Effector memory CD8-positive, alpha-beta T cell (primary cell): ENCODE data around the gene JAKMIP1.

ENCODE experiments used
- ATAC-seq: fragments of 150-1000 bp; cut with Tn5 transposase; replicated peaks from 2 replicates; pipeline ENCODE4 v1.10.0; 2021; ENCODE audit warnings: mild to moderate bottlenecking, moderate library complexity
- DNase-seq, 3 experiments: peaks; one replicate each; pipeline ENCODE4 v3.0.0; 2021
- H3K27ac Mint-ChIP-seq, 2 donors: one replicate each; pipeline ENCODE4 v1.8.0; 2022; ENCODE audit warnings: mild to moderate bottlenecking in 2 of 2, mixed read lengths in 2 of 2, moderate library complexity in 2 of 2
- H3K27me3 Mint-ChIP-seq, 2 donors: one replicate each; pipeline ENCODE4 v1.8.0; 2022; ENCODE audit warnings: mixed read lengths in 2 of 2
- H3K36me3 Mint-ChIP-seq: one replicate; pipeline ENCODE4 v1.8.0; 2022; ENCODE audit warnings: mild to moderate bottlenecking, moderate library complexity, mixed read lengths; ENCODE audit not compliant: insufficient read depth
- H3K4me1 Mint-ChIP-seq, 2 donors: one replicate each; pipeline ENCODE4 v1.8.0; 2022; ENCODE audit warnings: low read depth in 2 of 2, mixed read lengths in 2 of 2
- H3K4me3 Mint-ChIP-seq, 2 donors: one replicate each; pipeline ENCODE4 v1.8.0; 2022; ENCODE audit warnings: mild to moderate bottlenecking in 2 of 2, mixed read lengths in 2 of 2, moderate library complexity in 2 of 2
- H3K9me3 Mint-ChIP-seq, 2 donors: one replicate each; pipeline ENCODE4 v1.8.0; 2022; ENCODE audit warnings: mixed read lengths in 2 of 2

The JAKMIP1 gene

GRCh38 chr4:6107114-6107791, 93.1 kb downstream of the JAKMIP1 start:
- no peak for ATAC-seq
- no peaks in the 10 kb centered on the region for H3K27me3 Mint-ChIP-seq

GRCh38 chr4:6106156-6106555, 94.2 kb downstream of the JAKMIP1 start:
- Mint-ChIP-seq H3K36me3 (peaks cover 12% of the 10 kb centered on the region), H3K27ac (peak overlapping the region; percentile 45 to 51), H3K4me3 (no peak overlapping the region), H3K4me1 (peaks cover 0 to 1% of the 10 kb centered on the region in 2 donors), H3K9me3 (no peaks in the 10 kb centered on the region), H3K27me3 (no peaks in the 10 kb centered on the region)
- DNase-seq (no peak), ATAC-seq (no peak)

More at GRCh38 chr4:6107114-6107791, 93.1 kb downstream of the JAKMIP1 start:
- Mint-ChIP-seq H3K4me3 (no peak overlapping the region), H3K4me1 (peaks cover 2 to 7% of the 10 kb centered on the region in 2 donors), H3K36me3 (peaks cover 12% of the 10 kb centered on the region), H3K27ac (no peak overlapping the region), H3K9me3 (no peaks in the 10 kb centered on the region)
- DNase-seq: no peak

- Mint-ChIP-seq H3K4me3 (no peak overlapping the region), H3K36me3 (peaks cover 12% of the 10 kb centered on the region)
- ATAC-seq: no peak
These were observed 94.9 kb downstream of the JAKMIP1 start for GRCh38 chr4:6105311-6105911.

DNA sequence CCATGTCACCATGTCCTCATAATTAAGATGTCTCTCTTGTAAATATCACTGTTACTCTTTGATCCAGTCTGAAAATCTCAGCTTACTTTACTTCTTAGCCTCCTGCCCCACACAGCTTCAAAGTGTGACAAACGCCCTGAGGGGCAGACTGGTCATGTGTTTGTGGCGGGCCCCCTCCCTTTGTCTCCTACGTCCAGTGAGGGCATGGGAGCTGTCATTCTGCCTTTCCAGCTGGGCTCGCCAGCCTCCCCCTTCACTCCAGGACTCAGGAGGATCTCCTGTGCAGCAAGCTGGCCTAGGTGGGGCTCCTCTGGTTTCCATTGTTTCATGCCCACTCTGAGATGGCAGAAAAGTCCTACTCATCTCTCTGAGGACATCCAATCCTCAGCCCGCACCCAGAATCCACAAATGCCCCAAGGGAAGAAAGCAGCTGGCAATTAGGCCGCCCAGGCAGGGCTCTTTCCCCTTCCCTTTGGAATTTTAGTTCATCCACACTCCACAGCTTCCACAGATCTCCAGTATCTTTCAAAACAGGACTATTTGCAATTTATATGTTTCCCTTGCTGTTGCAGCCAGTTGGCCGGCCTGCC, 95.7 kb downstream of the JAKMIP1 start:
- Mint-ChIP-seq H3K27me3 (no peaks in the 10 kb centered on the region), H3K4me1 (no peaks in the 10 kb centered on the region), H3K4me3 (no peak overlapping the region), H3K27ac (peak overlapping the region in 1 of 2 donors; percentile 36), H3K9me3 (no peaks in the 10 kb centered on the region), H3K36me3 (peaks cover 11% of the 10 kb centered on the region)
- ATAC-seq (no peak), DNase-seq (no peak)

More at GRCh38 chr4:6105311-6105911, 94.9 kb downstream of the JAKMIP1 start:
- Mint-ChIP-seq H3K27ac (peak overlapping the region in 1 of 2 donors; percentile 45), H3K27me3 (no peaks in the 10 kb centered on the region), H3K4me1 (no peaks in the 10 kb centered on the region), H3K9me3 (no peaks in the 10 kb centered on the region)
- DNase-seq: no peak

GRCh38 chr4:6097581-6097980, 102.8 kb downstream of the JAKMIP1 start:
- Mint-ChIP-seq H3K27me3 (no peaks in the 10 kb centered on the region), H3K36me3 (no peaks in the 10 kb centered on the region), H3K27ac (no peak overlapping the region), H3K9me3 (no peaks in the 10 kb centered on the region), H3K4me1 (peaks cover 0 to 3% of the 10 kb centered on the region in 2 donors), H3K4me3 (no peak overlapping the region)
- ATAC-seq (no peak), DNase-seq (no peak)

DNA sequence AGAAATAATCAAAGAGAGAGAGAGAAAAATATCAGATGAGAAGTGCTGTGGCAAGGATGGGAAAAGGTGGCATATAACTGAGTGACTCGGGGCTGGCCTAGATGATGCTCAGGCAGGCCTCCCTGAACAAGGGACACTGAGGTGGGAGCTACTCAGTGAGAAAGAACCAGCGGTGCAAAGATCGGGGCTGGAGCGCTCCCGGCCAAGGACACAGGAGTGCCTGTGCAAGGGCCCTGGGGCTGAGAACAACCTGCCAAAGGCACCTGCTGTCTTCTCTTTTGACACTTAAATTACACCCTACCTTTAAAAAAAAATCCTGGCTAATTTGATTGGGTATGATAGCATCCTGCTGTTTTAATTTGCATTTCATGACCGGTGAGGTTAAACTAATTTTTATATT, 104.5 kb downstream of the JAKMIP1 start:
- Mint-ChIP-seq H3K36me3 (no peaks in the 10 kb centered on the region), H3K4me1 (peaks cover 16% of the 10 kb centered on the region in 2 donors), H3K27ac (peak overlapping the region; percentile 12 to 27), H3K4me3 (no peak overlapping the region), H3K27me3 (no peaks in the 10 kb centered on the region), H3K9me3 (no peaks in the 10 kb centered on the region)
- no peak for ATAC-seq
- no peak for DNase-seq

DNA sequence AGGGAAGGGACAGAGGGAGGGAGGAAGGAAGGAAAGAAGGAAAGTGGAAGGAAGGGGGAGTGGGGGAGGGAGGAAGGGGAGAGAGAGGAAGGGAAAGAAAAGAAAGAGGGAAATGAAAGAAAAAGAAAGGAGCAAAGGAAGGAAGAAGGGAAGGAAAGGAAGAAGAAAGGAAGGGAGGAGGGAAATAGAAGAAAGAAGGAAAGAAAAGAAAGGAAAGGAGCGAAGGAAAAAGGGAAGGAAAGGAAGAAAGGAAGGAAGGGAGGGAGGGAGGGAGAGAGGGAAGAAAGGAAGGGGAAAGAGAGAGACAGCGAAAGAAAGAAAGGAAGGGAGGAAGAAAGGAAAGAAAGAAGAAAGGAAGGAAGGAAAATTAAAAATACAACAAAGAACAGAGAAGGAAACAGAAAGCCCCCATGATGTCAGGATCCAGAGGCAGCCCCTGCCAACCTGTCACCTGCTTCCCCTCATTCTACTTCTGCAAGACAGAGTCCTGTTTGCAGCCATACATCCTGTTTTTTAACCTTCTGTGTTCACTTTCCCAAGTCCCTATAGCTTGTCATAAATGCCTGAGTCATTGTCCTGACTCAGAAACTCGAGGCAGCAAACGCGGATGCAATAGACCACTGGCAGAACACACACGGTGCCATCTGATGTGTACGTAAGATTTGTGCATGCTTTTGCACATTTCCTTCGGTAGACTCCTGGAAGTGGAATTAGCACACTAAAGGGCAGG, 105.2 kb downstream of the JAKMIP1 start:
- Mint-ChIP-seq H3K4me1 (peaks cover 17 to 18% of the 10 kb centered on the region in 2 donors), H3K9me3 (no peaks in the 10 kb centered on the region), H3K27ac (peak overlapping the region; percentile 12 to 47), H3K36me3 (no peaks in the 10 kb centered on the region), H3K4me3 (no peak overlapping the region), H3K27me3 (no peaks in the 10 kb centered on the region)
- DNase-seq: no peak
- no peak for ATAC-seq

- H3K27ac Mint-ChIP-seq: no peak overlapping the region
- no peaks in the 10 kb centered on the region for H3K27me3 Mint-ChIP-seq
- ATAC-seq: no peak
- DNase-seq: no peak
- no peaks in the 10 kb centered on the region for H3K36me3 Mint-ChIP-seq
- H3K4me3 Mint-ChIP-seq: no peak overlapping the region
- H3K9me3 Mint-ChIP-seq: no peaks in the 10 kb centered on the region
- H3K4me1 Mint-ChIP-seq: peaks cover 18 to 25% of the 10 kb centered on the region in 2 donors
These were observed 106.7 kb downstream of the JAKMIP1 start for GRCh38 chr4:6093671-6094070.

GRCh38 chr4:6092971-6093370, 107.4 kb downstream of the JAKMIP1 start:
- no peak for DNase-seq
- no peak overlapping the region for H3K27ac Mint-ChIP-seq
- no peak overlapping the region for H3K4me3 Mint-ChIP-seq
- H3K36me3 Mint-ChIP-seq: no peaks in the 10 kb centered on the region
- H3K9me3 Mint-ChIP-seq: no peaks in the 10 kb centered on the region
- ATAC-seq: no peak
- H3K4me1 Mint-ChIP-seq: peaks cover 18 to 29% of the 10 kb centered on the region in 2 donors
- no peaks in the 10 kb centered on the region for H3K27me3 Mint-ChIP-seq

GRCh38 chr4:6092131-6092530, 108.2 kb downstream of the JAKMIP1 start:
- Mint-ChIP-seq H3K4me1 (peaks cover 18 to 34% of the 10 kb centered on the region in 2 donors), H3K27me3 (no peaks in the 10 kb centered on the region), H3K9me3 (no peaks in the 10 kb centered on the region), H3K4me3 (peak overlapping the region in 1 of 2 donors; percentile 37), H3K36me3 (peaks cover 4% of the 10 kb centered on the region), H3K27ac (peak overlapping the region; percentile 58 to 84)
- peak; percentile 48 for ATAC-seq
- no peak for DNase-seq

DNA sequence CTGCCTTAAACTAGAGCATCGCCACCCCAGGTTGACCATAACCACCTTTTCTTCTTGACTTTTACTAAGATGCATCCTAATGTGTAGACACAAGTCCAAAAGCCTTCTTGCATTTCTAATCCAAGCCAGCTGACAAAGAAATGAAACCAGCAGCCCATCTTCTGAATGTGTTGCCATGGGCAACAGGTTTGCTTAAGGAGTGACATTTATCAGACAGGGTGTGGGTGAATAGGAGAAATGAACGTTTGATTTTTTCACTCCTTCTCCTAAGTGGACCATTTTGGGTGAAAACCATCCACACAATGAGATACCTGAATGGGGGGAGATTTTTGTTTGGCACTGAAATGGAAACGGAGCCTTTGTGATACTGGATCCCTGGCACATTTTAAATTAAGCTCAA, 109.4 kb downstream of the JAKMIP1 start:
- H3K27ac Mint-ChIP-seq: peak overlapping the region; percentile 58 to 84
- no peaks in the 10 kb centered on the region for H3K9me3 Mint-ChIP-seq
- no peaks in the 10 kb centered on the region for H3K27me3 Mint-ChIP-seq
- H3K36me3 Mint-ChIP-seq: peaks cover 7% of the 10 kb centered on the region
- no peak overlapping the region for H3K4me3 Mint-ChIP-seq
- DNase-seq (no peak), ATAC-seq (no peak)
- H3K4me1 Mint-ChIP-seq: peaks cover 18 to 42% of the 10 kb centered on the region in 2 donors

- no peak overlapping the region for H3K4me3 Mint-ChIP-seq
- H3K36me3 Mint-ChIP-seq: peaks cover 23% of the 10 kb centered on the region
- no peaks in the 10 kb centered on the region for H3K9me3 Mint-ChIP-seq
- peaks cover 18 to 44% of the 10 kb centered on the region in 2 donors for H3K4me1 Mint-ChIP-seq
- no peaks in the 10 kb centered on the region for H3K27me3 Mint-ChIP-seq
- no peak for DNase-seq
- ATAC-seq: no peak
- no peak overlapping the region for H3K27ac Mint-ChIP-seq
These were observed 111.4 kb downstream of the JAKMIP1 start for GRCh38 chr4:6088950-6089349.

DNA sequence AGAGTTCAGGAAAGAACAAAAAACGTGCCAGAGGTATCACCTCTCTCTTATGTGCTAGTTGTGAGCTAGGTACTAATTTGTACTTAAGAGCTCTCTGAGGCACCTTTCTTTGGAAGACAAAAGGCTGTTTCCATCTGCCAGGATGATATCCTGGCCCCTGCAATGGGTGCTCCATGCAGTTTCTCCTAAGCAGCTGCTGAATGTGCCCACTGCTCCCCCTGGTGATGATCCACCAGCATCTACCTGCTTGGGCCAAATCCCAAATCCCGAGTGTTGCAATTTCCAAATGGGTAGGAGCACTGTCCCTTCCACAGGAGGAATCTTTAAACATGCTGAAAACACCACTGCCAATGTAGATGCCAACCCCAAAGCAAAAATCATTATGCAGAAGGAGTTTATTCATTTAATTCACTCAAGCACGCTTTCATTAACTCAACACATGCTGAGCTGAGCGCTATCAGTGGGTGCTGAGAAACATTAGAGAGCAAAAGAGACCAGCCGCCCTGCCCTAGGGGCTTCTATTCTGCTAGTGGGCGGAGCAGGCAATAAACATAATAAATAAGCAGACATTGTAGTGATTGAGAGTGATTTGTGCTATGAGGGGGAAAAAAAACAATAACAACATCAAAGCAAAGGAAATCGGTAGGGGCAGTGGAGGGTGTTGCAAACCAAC, 112.5 kb downstream of the JAKMIP1 start:
- no peak overlapping the region for H3K4me3 Mint-ChIP-seq
- no peaks in the 10 kb centered on the region for H3K9me3 Mint-ChIP-seq
- no peak for DNase-seq
- peaks cover 16 to 44% of the 10 kb centered on the region in 2 donors for H3K4me1 Mint-ChIP-seq
- no peaks in the 10 kb centered on the region for H3K27me3 Mint-ChIP-seq
- peaks cover 33% of the 10 kb centered on the region for H3K36me3 Mint-ChIP-seq
- H3K27ac Mint-ChIP-seq: peak overlapping the region in 1 of 2 donors; percentile 87
- ATAC-seq: no peak
